ENCODE data around the gene PRKAG2.

GRCh38 chr7:151895008-151895630, 18.2 kb upstream of the PRKAG2 start:
- TF ChIP-seq CTCF (IDR thresholded peaks at IDR 0.05 in 8 of 11, conservative IDR thresholded peaks at IDR 0.05 in 3 of 11) (no peak), POLR2AphosphoS5 (IDR thresholded peaks at IDR 0.05) (no peak), POLR2A (IDR thresholded peaks at IDR 0.05) (no peak)
